Esophagus squamous epithelium (tissue), 5 donors: Measurements from ENCODE around the gene TKTL2. TPM values are rescaled to one million over a fixed set of nuclear protein-coding genes. Genes with fewer than 3 reads are reported as not detected.

Source experiments
- DNase-seq: peaks from one replicate; lab custom pipeline; 2025; lab: John Stamatoyannopoulos, UW
- H3K27ac ChIP-seq, 4 donors: fragments of 200-600 bp; sonication (generic); one replicate each; pipeline ENCODE4 v1.5.1; 2016 to 2019; ENCODE audit warnings: mild to moderate bottlenecking in 1 of 4
- H3K27me3 ChIP-seq, 4 donors: fragments of 200-600 bp; sonication (generic); 1 replicate in 3 of 4; 2 replicates in 1 of 4; pipeline versions ENCODE4 v1.5.1 to v1.6.0; 2017 to 2021; ENCODE audit warnings: antibody characterized with exemption in 1 of 4
- H3K36me3 ChIP-seq, 3 donors: fragments of 200-600 bp; sonication (generic); one replicate each; pipeline ENCODE4 v1.5.1; 2016 to 2019
- H3K4me1 ChIP-seq, 3 donors: fragments of 200-600 bp; sonication (generic); one replicate each; pipeline ENCODE4 v1.5.1; 2017 to 2019
- H3K4me3 ChIP-seq, 4 donors: fragments of 200-600 bp; sonication (generic); 1 replicate in 3 of 4; 2 replicates in 1 of 4; pipeline ENCODE4 v1.5.1; 2016 to 2019; ENCODE audit warnings: mild to moderate bottlenecking in 2 of 4, moderate library complexity in 1 of 4
- H3K9me3 ChIP-seq, 3 donors: fragments of 200-600 bp; sonication (generic); one replicate each; pipeline ENCODE4 v1.5.1; 2016 to 2019
- CTCF ChIP-seq, 6 experiments: fragments of 450-650 bp in 4 of 6; fragments of 200-600 bp in 2 of 6; sonication (generic) in 2 of 6; IDR thresholded peaks; one replicate each; pipeline ENCODE4 v1.5.1; 2016 to 2019; ENCODE audit warnings: antibody characterized with exemption in 6 of 6, mild to moderate bottlenecking in 4 of 6, moderate library complexity in 4 of 6
- POLR2A ChIP-seq, 4 donors: fragments of 450-650 bp; IDR thresholded peaks; one replicate each; pipeline ENCODE4 v1.6.1; 2017; ENCODE audit warnings: antibody characterized with exemption in 4 of 4, mild to moderate bottlenecking in 4 of 4, moderate library complexity in 3 of 4
- WGBS, 2 donors: methylation state at CpG; one replicate each; pipeline ENCODE4 v1.1.5; 2018; 5-methylcytosine and 5-hydroxymethylcytosine counted together
- intact Hi-C: fragments of 100-400 bp; cut with DNase I; formaldehyde crosslinking; loops from one replicate; pipeline ENCODE4 v1.15.0; 2022
- total RNA-seq, 4 donors: library from RNA; depleted of rRNA; stranded (reverse); fragments of >200 nt; gene quantifications; one replicate each; pipeline ENCODE4 v1.1.0, GENCODE V29; 2016
- donor health status: DM: yes; HTN: yes; CAD: no.

The TKTL2 gene, protein sequence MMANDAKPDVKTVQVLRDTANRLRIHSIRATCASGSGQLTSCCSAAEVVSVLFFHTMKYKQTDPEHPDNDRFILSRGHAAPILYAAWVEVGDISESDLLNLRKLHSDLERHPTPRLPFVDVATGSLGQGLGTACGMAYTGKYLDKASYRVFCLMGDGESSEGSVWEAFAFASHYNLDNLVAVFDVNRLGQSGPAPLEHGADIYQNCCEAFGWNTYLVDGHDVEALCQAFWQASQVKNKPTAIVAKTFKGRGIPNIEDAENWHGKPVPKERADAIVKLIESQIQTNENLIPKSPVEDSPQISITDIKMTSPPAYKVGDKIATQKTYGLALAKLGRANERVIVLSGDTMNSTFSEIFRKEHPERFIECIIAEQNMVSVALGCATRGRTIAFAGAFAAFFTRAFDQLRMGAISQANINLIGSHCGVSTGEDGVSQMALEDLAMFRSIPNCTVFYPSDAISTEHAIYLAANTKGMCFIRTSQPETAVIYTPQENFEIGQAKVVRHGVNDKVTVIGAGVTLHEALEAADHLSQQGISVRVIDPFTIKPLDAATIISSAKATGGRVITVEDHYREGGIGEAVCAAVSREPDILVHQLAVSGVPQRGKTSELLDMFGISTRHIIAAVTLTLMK
- under 1 TPM in 1 of 4 donors, not detected in 3; 0.09 TPM for total RNA-seq

GRCh38 chr4:163473576-163473975, at the start of gene TKTL2:
Gene TKTL2, minus strand, starts transcription at chr4:163473754. Its CDS starts 20 bp downstream, at chr4:163473734.
- Histone ChIP-seq H3K4me1 (no peaks in the 10 kb centered on the region), H3K4me3 (no peak within 1 kb of the TSS), H3K9me3 (no peaks in the 10 kb centered on the region), H3K27ac (no peak within 1 kb of the TSS), H3K36me3 (no peaks in the 10 kb centered on the region), H3K27me3 (peaks cover 0 to 4% (median 0%) of the 10 kb centered on the region in 4 donors)
- no peak for DNase-seq
- intact Hi-C loops: no loop called here
- TF ChIP-seq CTCF (IDR thresholded peaks at IDR 0.05) (no peak), POLR2A (IDR thresholded peaks at IDR 0.05) (no peak)
- WGBS, 2 donors: 89 to 92% methylated on average over 29 to 30 of the region's 32 CpGs

- Histone ChIP-seq H3K9me3 (no peaks in the 10 kb centered on the region), H3K4me1 (no peaks in the 10 kb centered on the region), H3K27ac (no peak overlapping the region), H3K36me3 (peaks cover 0 to 94% (median 9%) of the 10 kb centered on the region in 3 donors), H3K27me3 (no peaks in the 10 kb centered on the region), H3K4me3 (no peak overlapping the region)
- intact Hi-C loops: no loop called here
- 93 to 96% methylated on average over 8 of the region's 8 CpGs for WGBS, 2 donors
- TF ChIP-seq POLR2A (IDR thresholded peaks at IDR 0.05) (no peak), CTCF (IDR thresholded peaks at IDR 0.05) (no peak)
- DNase-seq: no peak
These were observed 41.6 kb upstream of the TKTL2 start for GRCh38 chr4:163515198-163515597.

- H3K4me1 ChIP-seq: peaks cover 0 to 5% (median 0%) of the 10 kb centered on the region in 3 donors
- DNase-seq: no peak
- H3K4me3 ChIP-seq: no peak overlapping the region
- no peak overlapping the region for H3K27ac ChIP-seq
- H3K36me3 ChIP-seq: peaks cover 0 to 34% (median 0%) of the 10 kb centered on the region in 3 donors
- intact Hi-C loops: no loop called here
- TF ChIP-seq POLR2A (IDR thresholded peaks at IDR 0.05): no peak
- no peak for TF ChIP-seq CTCF (IDR thresholded peaks at IDR 0.05)
- H3K27me3 ChIP-seq: no peaks in the 10 kb centered on the region
- H3K9me3 ChIP-seq: no peaks in the 10 kb centered on the region
- WGBS, 2 donors: 80 to 92% methylated on average over 3 of the region's 3 CpGs
These were observed 31.8 kb upstream of the TKTL2 start for GRCh38 chr4:163505374-163505773.

DNA sequence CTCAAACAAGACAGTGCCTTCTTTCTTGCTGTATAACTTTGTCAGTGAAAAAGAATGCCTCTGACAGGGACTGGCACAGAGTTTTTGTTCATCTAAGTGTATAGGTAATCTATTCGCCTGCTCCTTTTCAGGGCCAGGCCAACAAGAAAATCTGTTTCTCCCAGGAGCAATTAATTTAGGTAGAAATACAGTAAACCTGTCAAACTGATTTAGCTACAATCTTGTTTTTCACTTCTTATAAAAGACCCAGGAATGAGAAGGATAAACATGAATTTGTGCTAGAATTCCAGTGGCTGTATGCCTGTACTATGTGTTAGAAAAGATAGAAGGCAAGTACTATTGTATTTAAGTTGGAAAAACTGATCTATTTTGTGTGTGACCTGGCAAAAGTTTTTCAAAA, 27.0 kb upstream of the TKTL2 start:
- H3K4me3 ChIP-seq: no peak overlapping the region
- DNase-seq: no peak
- H3K36me3 ChIP-seq: no peaks in the 10 kb centered on the region
- peaks cover 0 to 29% (median 8%) of the 10 kb centered on the region in 3 donors for H3K4me1 ChIP-seq
- H3K27me3 ChIP-seq: no peaks in the 10 kb centered on the region
- intact Hi-C loops: no loop called here
- no peak for TF ChIP-seq POLR2A (IDR thresholded peaks at IDR 0.05)
- TF ChIP-seq CTCF (IDR thresholded peaks at IDR 0.05): no peak
- 100% methylated on average over 1 of the region's 1 CpG for WGBS, 2 donors
- no peaks in the 10 kb centered on the region for H3K9me3 ChIP-seq
- no peak overlapping the region for H3K27ac ChIP-seq

GRCh38 chr4:163495900-163496299, 22.3 kb upstream of the TKTL2 start:
- H3K9me3 ChIP-seq: no peaks in the 10 kb centered on the region
- TF ChIP-seq CTCF (IDR thresholded peaks at IDR 0.05): no peak
- no peak for TF ChIP-seq POLR2A (IDR thresholded peaks at IDR 0.05)
- H3K27ac ChIP-seq: peak overlapping the region in 2 of 4 donors; percentile 90
- no peaks in the 10 kb centered on the region for H3K27me3 ChIP-seq
- H3K4me1 ChIP-seq: peaks cover 0 to 42% (median 9%) of the 10 kb centered on the region in 3 donors
- no peak for DNase-seq
- 0 to 6% methylated on average over 1 of the region's 1 CpG for WGBS, 2 donors
- peak overlapping the region in 3 of 4 donors; percentile 76 to 93 (median 84) for H3K4me3 ChIP-seq
- no peaks in the 10 kb centered on the region for H3K36me3 ChIP-seq
- intact Hi-C loops: no loop called here
